Activated CD8-positive, alpha-beta memory T cell treated with anti-CD3 and anti-CD28 coated beads, Interleukin-2, amount 50 U/mL, for 48 hours (primary cell): Measurements from ENCODE around the gene ZNRF3.
"Not testable (repeated sequence)": the region's sequence is repeated elsewhere in the genome, so short reads cannot be mapped to it uniquely, and the experiment has no call there.

ENCODE experiments used
- DNase-seq: peaks from one replicate; pipeline ENCODE4 v3.0.0-alpha.2; 2020

Gene ZNRF3

GRCh38 chr22:28882878-28883656 lies at the start of gene ZNRF3:
Gene ZNRF3, plus strand, starts transcription at chr22:28883572. Its CDS starts 195 bp downstream, at chr22:28883767.
- peak; percentile 98 for DNase-seq

GRCh38 chr22:28835630-28836189 lies 47.7 kb upstream of the ZNRF3 start:
- no peak for DNase-seq

- no peak for DNase-seq
These were observed 45.7 kb upstream of the ZNRF3 start for GRCh38 chr22:28837640-28838039.

- DNase-seq, result no peak
These were observed 44.4 kb upstream of the ZNRF3 start for GRCh38 chr22:28838971-28839370.

DNA sequence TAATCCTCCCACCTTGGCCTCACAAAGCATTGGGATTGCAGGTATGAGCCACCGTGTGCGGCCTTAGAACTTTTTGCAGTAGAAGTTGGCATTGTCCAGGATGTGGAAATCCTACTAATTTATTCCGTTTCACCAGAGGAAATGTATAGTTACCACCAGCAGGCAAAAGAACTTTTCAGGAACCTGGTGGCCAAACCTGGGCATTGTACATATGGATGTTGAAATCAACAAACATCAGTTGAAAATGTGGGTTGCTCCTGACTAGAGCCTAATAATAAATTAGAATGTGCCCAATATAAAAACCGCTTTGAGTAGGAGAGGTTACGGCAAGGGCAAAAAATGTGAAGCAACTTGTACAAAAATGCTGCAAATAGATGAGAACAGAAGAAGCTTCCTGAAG lies 42.3 kb upstream of the ZNRF3 start:
- no peak for DNase-seq

GRCh38 chr22:28843633-28844032 lies 39.7 kb upstream of the ZNRF3 start:
- no peak for DNase-seq

GRCh38 chr22:28844277-28844676 lies 39.1 kb upstream of the ZNRF3 start:
- not testable (repeated sequence) for DNase-seq

- DNase-seq, result no peak
These were observed 36.4 kb upstream of the ZNRF3 start for GRCh38 chr22:28846994-28847393.

DNA sequence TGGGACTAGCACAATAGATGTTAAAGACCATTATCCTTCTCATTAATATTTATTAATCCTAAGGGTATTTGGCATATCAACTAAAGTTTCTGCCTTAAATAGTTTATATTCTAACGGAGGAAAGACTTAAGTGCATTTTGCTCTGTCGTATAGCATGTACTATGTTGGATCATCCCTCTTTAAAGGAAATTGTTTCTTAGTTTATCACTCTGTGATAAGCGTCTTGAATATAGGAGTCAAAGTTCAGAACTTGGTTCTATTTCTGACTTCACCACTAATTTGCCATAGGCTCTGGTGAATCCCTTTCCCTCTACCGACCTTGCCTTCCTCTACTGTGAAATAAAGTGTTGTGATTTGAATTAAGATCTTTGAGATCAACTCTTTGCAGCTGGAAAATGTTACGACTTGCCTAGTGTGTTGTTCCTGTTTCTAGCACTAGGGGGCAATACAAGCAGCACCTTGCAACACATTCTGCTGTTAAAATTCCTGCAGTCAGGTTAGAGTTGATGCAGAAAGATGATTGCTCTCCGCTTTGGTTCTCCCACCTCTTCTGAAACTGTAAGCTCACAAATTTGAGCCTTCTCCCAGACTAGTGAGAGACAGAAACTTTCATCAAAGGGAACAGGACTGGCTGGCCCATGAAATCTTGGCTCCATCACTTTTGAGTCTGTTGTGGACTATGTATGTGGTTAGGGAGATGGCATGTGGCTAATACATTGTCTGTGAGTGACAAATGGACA lies 27.8 kb upstream of the ZNRF3 start:
- DNase-seq, result no peak

GRCh38 chr22:28856095-28856455 lies 27.3 kb upstream of the ZNRF3 start:
- DNase-seq, result no peak

DNA sequence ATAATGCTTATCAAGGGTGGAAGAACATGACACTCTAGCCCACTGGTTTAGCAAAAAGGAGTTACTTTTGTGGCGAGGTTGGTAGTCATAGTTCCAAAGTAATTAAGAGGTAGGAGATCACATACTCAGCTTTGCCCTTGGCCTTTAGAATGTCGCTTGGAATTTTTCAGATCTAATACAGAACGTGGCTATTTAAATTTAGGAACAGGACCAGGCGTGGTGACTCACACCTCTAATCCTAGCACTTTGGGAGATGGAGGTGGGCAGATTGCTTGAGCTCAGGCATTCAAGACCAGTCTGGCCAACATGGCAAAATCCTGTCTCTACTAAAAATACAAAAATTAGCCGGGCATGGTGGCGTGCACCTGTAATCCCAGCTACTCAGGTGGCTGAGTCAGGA lies 26.1 kb upstream of the ZNRF3 start:
- DNase-seq, result no peak

DNA sequence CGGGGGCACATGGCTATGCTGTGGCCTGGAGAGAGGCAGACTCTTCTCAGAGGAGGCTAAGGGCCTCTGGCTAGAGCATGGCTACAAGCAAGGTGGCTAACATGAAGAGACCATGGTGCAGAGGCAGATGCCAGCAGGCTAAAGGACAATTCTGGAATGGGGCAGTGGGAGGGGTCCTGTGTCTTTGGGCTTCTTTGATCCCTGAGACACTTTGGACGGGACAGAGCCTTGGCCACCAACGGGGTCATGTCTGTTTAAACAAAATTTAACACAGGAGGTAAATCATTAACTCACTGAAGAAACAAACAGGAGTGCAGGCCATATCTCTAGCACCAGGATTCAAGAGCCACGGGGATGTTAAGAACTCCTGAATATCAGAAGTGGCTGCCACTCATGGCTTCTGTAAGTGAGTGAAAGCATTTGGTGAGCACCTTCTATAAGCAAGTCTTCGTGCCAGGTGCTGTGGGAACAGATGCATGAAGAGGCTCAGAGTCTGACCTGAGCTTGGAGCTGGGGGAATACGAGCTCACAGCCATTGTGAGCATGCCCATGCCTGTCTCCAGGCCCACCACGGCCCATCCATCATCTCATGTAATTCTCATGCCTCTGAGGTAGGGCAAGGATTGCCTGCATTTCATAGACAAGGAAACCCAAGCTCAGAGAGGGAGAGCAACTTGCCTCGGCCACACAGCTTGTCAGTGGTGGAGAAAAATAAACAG lies 18.3 kb upstream of the ZNRF3 start:
- DNase-seq, result no peak

- no peak for DNase-seq
These were observed 16.2 kb upstream of the ZNRF3 start for GRCh38 chr22:28867191-28867590.

DNA sequence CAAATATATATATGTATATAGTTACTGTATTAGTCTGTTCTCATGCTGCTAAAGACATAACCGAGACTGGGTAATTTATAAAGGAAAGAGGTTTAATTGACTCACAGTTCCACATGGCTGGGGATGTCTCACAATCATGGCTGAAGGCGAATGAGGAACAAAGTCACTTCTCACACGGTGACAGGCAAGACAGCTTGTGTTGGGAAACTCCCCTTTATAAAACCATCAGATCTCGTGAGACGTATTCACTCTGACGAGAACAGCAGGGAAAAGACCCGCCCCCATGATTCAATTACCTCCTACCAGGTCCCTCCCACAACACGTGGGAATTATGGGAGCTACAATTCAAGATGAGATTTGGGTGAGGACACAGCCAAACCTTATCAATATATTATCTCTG lies 15.0 kb upstream of the ZNRF3 start:
- DNase-seq, result not testable (repeated sequence)

DNA sequence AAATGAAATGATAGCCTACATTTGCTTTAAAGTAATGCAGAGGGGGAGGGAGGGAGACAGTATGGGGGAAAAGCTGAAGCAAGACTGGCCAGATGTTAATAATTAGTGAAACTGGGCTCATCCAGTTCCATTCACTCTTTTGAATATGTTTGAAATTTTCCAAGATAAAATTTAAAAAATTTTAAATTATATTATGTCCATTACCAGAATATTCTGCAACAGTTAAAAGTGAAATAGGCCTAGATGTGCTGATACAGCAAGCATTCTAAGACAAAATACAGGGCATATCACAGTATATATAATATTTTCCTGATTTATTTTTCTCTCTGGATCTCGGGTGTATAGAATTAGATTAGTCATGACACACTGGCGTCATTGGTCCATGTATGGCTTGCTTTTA lies 13.6 kb upstream of the ZNRF3 start:
- no peak for DNase-seq

DNA sequence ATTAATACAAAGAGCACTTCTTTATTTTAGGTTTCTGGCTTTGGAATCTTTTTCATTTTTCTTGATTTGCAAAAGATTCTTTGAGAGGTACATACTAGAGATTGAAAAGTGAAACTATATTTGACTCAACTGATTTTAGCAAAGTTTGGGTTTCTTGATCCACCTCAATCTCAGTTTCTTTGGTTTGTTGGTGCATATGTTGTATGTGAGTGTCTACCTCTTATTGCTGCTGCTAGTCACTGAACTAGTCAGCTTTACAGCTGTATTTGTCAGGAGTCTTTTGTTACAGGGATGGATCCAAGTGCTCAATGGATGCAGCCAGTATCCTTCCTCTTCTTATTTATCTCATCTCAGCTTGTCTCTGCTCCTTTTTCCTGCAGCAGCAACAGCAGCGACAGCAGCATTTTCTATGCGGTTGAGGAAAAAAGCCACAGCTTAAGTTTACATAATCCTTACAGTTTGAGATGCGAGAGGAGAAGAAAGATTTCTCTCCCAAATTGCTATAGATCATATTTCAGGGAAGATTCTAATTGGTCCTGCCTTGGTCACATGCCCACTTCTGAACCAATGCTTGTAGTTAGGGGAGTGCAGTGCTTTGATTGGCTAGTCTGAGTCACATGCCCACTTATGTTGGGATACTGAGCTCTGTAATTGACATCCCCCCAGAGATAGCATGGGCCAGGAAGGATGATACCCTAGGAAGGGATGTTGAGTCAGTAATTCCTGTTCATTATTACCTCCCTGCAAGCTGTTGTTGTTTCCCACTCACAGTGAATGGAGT lies 10.0 kb upstream of the ZNRF3 start:
- DNase-seq, result no peak

DNA sequence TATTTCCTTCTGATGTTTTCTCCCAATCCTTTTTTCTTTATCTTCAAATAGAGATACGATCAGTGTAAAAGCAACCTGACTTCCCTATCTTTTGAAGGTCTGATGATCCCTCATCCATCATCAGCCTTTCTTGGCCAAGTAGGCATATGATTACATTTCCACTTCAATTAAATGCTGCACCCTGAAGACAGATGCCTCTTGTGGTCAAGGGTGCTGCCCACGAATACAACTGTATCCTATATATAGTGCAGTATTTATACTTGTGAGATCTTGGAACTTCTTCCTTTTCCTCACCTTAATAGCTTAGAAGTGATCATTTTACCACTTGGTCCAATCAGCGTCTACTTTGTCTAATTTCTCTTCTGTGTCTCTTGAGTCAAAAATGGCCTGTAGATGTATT lies 9.3 kb upstream of the ZNRF3 start:
- no peak for DNase-seq

- DNase-seq, result no peak
These were observed 8.5 kb upstream of the ZNRF3 start for GRCh38 chr22:28874811-28875320.

GRCh38 chr22:28882545-28882877 lies 861 bp upstream of the ZNRF3 start:
- DNase-seq, result no peak

DNA sequence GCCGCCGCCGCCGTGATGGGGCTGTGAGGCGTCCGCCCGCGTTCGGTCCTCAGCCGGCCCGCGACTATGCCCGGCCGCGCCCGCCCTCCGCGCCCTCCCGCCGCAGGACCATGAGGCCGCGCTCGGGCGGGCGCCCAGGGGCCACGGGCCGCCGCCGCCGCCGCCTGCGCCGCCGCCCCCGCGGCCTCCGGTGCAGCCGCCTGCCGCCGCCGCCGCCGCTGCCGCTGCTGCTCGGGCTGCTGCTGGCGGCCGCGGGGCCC lies 215 bp downstream of the ZNRF3 start:
- DNase-seq, result no peak

DNA sequence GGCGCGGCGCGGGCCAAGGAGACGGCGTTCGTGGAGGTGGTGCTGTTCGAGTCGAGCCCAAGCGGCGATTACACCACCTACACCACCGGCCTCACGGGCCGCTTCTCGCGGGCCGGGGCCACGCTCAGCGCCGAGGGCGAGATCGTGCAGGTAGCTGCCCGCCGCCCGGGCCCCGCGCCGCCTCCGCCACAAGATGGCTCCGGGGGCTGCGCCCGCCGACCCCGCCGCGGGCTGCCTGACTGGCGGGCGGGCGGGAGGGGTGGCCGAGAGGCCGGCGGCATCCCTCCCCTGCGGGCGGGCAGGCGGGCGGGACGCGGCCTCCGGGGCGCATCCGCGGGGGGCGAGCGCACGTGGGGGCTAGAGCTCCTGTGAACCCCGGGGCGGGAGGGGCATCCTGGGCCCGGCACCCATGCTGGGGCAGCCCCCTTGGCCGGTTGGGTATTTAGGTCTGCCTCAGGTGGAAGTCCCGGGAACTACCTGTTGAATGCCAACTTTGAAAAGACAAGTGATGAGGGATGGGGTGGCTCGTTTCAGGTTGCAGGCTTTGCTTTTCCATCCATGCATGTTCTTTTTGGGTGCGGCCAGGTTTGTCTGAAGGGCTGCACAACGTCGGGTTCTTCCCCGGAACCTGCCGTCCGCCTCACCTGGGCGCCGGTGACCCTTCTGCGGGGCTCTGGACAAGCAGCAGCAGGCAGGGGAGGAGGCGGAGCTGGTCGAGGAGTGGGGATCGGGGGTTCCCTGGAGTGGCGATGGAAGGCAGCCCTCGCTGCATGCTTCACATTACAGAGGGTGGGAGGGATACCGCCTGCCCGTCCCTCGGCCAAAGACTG lies 760 bp downstream of the ZNRF3 start:
- DNase-seq, result peak; percentile 63

GRCh38 chr22:28884747-28885350 lies 1.5 kb downstream of the ZNRF3 start:
- DNase-seq, result no peak
